HG03571 (cell line): Measurements from ENCODE around the gene LCN1.

Source experiments
- ATAC-seq: cut with Tn5 transposase; IDR thresholded peaks from one replicate; pipeline ENCODE4 v1.9.1; 2021; ENCODE audit not compliant: unreplicated experiment

The LCN1 gene

DNA sequence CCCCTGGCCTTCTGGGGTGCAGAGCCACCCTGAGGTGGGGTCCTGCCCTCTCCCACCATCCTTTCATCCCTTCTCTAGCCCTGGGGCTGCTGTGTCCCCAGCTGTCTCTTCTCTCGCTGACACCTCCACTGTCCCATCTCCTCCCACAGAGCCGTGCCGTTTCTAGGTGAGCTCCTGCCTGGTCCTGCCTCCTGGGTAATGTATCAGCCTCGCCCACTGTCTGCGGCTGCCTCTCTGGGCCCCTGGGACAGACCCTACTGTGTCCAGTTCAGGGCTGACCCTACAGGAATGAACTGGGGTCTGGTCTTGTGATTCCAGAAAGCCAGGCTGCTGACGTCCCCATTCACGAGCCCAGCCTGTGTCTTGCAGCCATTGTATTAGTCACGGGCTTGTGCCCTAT is 44.4 kb downstream of the LCN1 start:
- ATAC-seq, result no peak

DNA sequence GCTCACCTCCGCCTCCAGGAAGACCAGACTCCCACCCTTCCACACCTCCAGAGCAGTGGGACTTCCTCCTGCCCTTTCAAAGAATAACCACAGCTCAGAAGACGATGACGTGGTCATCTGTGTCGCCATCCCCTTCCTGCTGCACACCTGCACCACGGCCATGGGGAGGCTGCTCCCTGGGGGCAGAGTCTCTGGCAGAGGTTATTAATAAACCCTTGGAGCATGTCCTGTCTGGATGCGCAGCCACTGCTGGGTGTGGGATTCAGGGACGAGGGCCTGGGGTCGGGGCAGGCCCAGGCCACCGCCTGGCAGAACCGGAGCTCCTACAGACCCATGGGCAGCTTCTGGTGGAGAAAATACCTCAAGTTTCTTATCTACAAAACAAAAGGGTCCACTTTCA is 45.3 kb downstream of the LCN1 start:
- no peak for ATAC-seq

DNA sequence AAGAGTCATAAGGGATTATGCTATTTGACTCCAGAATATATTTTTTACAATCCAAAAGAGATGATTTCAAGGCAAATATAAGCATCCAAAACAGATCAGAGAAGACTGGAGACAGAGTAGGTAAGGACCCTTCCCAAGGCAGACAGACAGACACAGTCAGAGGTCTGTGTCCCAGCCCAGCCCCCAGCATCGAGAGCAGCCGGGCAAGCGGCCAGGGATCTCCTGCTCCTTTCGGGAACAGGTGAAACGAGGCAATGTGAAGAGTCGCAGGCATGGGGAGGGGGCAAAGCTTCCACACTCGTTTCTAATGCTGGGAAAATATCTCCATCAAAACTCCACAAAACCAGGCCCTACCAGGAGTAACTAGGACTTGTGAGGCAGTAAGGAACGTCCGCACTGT is 46.1 kb downstream of the LCN1 start:
- ATAC-seq, result no peak

DNA sequence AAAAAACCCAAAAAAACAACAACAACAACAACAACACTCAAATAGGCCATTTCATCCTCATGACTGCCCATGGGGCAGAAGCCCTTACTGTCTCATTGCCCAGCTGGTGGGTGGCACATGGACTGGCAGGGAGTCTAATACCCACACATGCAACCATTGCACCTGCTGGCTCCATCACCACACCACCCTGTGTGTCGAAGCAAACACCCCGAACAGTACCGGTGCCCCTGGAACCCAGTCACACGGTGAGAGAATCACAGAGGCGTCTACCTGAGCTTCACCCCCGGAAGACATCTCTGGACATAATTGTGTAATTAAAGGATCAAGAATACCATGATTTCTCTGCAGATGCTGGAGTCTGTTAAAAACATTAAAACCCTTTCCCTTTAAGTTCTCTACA is 46.8 kb downstream of the LCN1 start:
- no peak for ATAC-seq

DNA sequence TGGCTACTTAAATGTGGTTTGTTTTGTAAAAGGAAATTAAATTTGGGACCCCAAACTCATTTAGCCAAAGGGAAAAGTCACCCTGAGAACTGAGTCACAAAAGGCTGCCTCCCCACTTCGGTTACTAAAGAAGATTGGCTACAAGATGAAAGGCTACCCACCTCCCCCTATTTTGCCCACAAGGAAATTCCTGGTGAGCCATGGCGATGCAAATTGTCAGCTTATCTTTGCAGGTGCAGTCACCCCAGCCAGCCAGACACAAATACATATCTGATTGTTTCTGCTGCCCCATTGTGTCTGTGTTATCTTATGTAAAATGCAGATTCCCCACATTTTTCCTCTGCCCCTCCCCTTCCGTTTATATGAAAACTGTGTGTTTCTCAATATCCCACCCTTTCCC is 49.2 kb downstream of the LCN1 start:
- ATAC-seq, result no peak

DNA sequence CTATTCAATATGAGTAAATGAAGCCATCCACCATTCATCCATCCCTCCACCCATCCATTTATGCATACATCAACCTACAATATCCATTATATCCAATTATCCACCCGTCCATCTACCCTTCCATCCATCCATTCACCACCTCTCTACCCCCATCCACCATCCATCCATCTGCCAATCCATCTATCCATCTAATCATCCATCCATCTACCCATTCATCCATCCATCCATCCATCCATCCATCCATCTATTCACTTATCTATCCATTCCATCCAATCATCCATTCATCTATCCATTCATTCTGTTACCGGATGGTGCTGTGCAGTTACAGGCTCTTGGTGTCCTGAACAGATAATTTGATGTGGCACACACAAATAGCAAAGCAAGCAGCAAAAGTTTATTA is 51.0 kb downstream of the LCN1 start:
- ATAC-seq, result no peak

DNA sequence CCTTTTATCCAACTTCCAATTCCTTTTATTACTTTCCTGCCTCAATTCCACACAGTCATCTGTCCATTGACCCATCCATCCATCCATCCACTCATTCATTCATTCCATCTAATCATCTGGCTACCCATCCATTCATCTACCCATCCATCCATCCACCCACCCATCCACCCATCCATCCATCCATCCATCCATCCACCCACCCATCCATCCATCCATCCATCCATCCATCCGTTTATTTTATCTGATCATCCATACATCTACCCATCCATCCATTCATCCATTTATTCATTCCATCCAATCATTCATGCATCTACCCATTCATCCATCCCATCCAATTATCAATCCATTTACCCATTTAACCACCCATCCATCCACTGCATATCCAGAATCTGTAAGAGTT is 51.9 kb downstream of the LCN1 start:
- ATAC-seq, result no peak

DNA sequence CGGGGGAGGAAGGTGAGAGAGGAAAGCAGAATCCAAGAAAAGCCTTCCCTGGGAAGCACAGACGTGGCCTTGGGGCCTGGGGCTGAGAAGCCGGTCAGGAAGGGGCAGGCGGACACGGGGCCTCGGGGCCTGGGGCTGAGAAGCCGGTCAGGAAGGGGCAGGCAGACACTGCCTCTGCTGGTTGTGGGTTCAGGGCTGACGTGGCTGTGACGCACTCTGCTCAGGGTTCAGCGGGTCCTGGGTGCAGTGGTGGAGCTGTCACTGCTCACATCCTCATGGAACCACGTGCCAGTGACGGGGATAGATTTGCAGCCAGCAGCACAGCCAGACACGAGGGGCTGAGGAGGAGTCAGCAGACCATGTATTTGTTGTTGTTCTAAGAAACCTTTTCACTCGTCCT is 53.1 kb downstream of the LCN1 start:
- ATAC-seq, result no peak

DNA sequence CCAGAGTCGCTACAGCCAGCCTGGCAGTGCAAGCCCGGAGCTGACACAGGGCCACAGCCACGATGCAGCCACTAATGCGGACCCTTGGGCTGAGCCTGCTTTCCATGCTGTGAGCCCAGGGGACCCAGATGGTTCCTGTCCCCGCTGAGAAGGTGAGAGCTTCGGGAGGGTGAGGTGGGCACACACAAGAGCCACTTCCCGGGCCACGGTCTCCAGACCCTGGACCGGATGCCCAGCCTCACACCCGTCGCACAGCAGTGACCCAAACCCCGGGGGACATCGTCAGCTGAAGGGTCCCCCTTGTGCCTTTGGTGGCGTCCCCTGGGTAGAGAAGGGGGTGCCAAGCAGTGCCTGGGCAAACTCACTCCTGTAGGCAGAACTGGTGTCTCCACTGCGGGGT is 53.7 kb downstream of the LCN1 start:
- ATAC-seq, result no peak
